Brain microvascular endothelial cell (primary cell): ENCODE data around the gene TBXAS1.

ENCODE experiments used
- DNase-seq: peaks from one replicate; pipeline ENCODE4 v3.0.0-alpha.2; 2020
- H3K27ac ChIP-seq: fragments of 250-450 bp; sonication (Bioruptor Pico); 2 replicates; pipeline ENCODE4 v1.5.1; 2020; ENCODE audit warnings: mild to moderate bottlenecking, moderate library complexity
- H3K27me3 ChIP-seq: fragments of 250-450 bp; sonication (Bioruptor Pico); replicated peaks from 2 replicates; pipeline ENCODE4 v1.5.1; 2020; ENCODE audit warnings: mild to moderate bottlenecking
- H3K36me3 ChIP-seq: fragments of 250-450 bp; sonication (Bioruptor Pico); replicated peaks from 2 replicates; pipeline ENCODE4 v1.5.1; 2020; ENCODE audit warnings: mild to moderate bottlenecking
- H3K4me3 ChIP-seq: 2 replicates; pipeline ENCODE4 v1.5.1; 2011; ENCODE audit warnings: low read depth, mild to moderate bottlenecking, control low read depth, low read length, moderate library complexity
- in situ Hi-C: cut with HindIII; loops from 2 replicates; pipeline ENCODE4 v1.10.0; 2017; ENCODE audit warnings: low sequenced_read_pairs, low pct_ligation_motif_present
- TF ChIP-seq, protein P1 (sequence below): IDR thresholded peaks from 2 replicates; pipeline ENCODE4 v1.5.1; 2011; ENCODE audit warnings: low read depth, mild to moderate bottlenecking, moderate library complexity, low read length, control low read depth, inconsistent platforms; ENCODE audit errors: missing control alignments

The TBXAS1 gene

DNA sequence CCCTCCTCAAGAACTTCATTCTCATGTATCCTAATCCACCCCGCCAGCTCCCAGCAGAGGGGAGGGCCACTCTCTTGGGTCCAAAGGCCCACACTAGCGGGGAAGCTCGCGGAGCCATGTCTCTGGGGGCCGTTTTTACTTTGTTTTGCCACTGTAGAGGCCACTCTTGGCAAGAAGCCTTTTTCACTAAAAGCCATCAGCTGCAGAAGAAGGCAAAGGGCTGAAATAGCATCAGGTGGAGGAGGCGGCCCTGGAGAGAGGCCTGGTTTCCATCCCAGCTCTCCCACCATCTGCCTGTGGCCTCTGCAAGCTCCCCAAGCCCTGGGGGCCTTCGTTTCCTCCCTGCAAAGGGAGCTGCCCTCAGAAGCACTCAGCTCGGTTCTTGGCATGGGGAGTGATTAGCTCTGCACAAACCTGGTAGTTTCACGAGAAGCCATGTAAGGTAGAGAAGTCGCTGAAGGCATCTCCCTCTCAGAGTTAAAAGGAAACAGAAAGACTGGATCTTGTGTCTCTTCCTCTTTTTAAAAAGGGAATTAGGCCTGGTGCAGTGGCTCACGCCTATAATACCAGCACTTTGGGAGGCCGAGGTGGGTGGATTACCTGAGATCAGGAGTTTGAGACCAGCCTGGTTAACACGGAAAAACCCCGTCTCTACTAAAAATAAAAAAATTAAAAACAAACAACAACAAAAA is 163.4 kb downstream of the TBXAS1 start:
- no peak overlapping the region for H3K27ac ChIP-seq

DNA sequence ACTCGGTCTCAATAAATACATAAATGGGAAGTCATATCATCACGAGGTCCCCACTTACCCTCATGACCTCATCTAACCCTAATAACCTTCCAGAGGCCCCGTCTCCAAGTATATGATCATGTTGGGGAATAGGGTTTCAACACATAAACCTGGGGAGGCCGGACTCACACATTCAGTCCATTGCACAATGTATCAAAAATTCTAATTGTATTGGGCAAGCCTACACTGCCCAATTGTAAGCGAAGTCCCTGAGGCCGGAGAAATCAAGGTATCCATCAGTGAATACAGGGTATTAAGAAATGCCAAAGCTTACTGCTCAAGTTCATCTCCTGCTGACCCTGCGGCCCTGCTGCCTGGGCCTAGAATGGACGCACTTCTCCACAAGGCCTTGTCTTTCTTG is 164.1 kb downstream of the TBXAS1 start:
- no peak overlapping the region for H3K4me3 ChIP-seq
- in situ Hi-C loops, result no loop called here
- TF ChIP-seq, protein P1, sequence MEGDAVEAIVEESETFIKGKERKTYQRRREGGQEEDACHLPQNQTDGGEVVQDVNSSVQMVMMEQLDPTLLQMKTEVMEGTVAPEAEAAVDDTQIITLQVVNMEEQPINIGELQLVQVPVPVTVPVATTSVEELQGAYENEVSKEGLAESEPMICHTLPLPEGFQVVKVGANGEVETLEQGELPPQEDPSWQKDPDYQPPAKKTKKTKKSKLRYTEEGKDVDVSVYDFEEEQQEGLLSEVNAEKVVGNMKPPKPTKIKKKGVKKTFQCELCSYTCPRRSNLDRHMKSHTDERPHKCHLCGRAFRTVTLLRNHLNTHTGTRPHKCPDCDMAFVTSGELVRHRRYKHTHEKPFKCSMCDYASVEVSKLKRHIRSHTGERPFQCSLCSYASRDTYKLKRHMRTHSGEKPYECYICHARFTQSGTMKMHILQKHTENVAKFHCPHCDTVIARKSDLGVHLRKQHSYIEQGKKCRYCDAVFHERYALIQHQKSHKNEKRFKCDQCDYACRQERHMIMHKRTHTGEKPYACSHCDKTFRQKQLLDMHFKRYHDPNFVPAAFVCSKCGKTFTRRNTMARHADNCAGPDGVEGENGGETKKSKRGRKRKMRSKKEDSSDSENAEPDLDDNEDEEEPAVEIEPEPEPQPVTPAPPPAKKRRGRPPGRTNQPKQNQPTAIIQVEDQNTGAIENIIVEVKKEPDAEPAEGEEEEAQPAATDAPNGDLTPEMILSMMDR, result no peak
- H3K36me3 ChIP-seq, result no peaks in the 10 kb centered on the region
- H3K27ac ChIP-seq, result no peak overlapping the region
- H3K27me3 ChIP-seq, result no peaks in the 10 kb centered on the region
- no peak for DNase-seq

More for the DNA sequence above, 163.4 kb downstream of the TBXAS1 start:
- Histone ChIP-seq H3K36me3 (no peaks in the 10 kb centered on the region), H3K27me3 (no peaks in the 10 kb centered on the region), H3K4me3 (no peak overlapping the region)
- TF ChIP-seq, protein P1, result no peak
- DNase-seq, result no peak
- in situ Hi-C loops, result no loop called here

GRCh38 chr7:139993592-139993991 is 164.5 kb downstream of the TBXAS1 start:
- Histone ChIP-seq H3K27me3 (no peaks in the 10 kb centered on the region), H3K27ac (no peak overlapping the region), H3K36me3 (no peaks in the 10 kb centered on the region), H3K4me3 (no peak overlapping the region)
- no peak for DNase-seq
- TF ChIP-seq, protein P1, result no peak
- in situ Hi-C loops, result no loop called here

GRCh38 chr7:139994356-139994755 is 165.3 kb downstream of the TBXAS1 start:
- Histone ChIP-seq H3K4me3 (no peak overlapping the region), H3K36me3 (no peaks in the 10 kb centered on the region)
- in situ Hi-C loops, result no loop called here

GRCh38 chr7:139995017-139995915 is 166.2 kb downstream of the TBXAS1 start:
- Histone ChIP-seq H3K36me3 (no peaks in the 10 kb centered on the region), H3K27ac (no peak overlapping the region), H3K27me3 (no peaks in the 10 kb centered on the region), H3K4me3 (no peak overlapping the region)
- in situ Hi-C loops, result no loop called here
- TF ChIP-seq, protein P1, result no peak
- DNase-seq, result no peak

More at GRCh38 chr7:139994356-139994755, 165.3 kb downstream of the TBXAS1 start:
- DNase-seq, result no peak
- Histone ChIP-seq H3K27ac (no peak overlapping the region), H3K27me3 (no peaks in the 10 kb centered on the region)
- TF ChIP-seq, protein P1, result no peak
